GM12801 (cell line): ENCODE data around the gene REG1B.

Experiments
- CTCF ChIP-seq: IDR thresholded peaks from one replicate; pipeline ENCODE4 v1.5.1; 2011; ENCODE audit warnings: control low read depth; ENCODE audit not compliant: insufficient read length; ENCODE audit errors: extremely low read depth

The REG1B gene

GRCh38 chr2:79084495-79085135 lies 3.2 kb downstream of the REG1B start:
- no peak for TF ChIP-seq CTCF

- no peak for TF ChIP-seq CTCF
Observed at GRCh38 chr2:79083597-79084251, 4.1 kb downstream of the REG1B start.

- TF ChIP-seq CTCF = no peak
Observed at GRCh38 chr2:79082987-79083386, 4.8 kb downstream of the REG1B start.

DNA sequence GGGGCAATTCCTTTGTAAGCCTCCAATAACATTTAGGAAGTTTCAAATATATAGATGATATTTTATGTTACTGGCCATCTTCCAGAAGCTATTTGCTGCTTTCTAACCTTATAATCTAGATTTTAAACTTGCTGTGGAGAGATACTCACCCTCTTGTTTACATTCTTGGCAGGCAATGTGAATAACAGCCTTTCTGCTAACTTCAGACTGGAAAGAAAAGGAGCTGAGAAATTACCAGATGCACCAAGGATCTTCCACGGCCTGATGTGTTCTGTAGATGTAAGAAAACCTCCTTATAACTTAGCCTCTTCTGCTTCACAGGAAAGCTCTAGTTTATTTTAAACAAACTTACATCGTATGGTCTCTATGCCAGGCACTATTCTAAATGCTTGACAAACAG lies 16.7 kb downstream of the REG1B start:
- TF ChIP-seq CTCF = no peak

GRCh38 chr2:79065201-79065600 lies 22.6 kb downstream of the REG1B start:
- TF ChIP-seq CTCF = no peak

DNA sequence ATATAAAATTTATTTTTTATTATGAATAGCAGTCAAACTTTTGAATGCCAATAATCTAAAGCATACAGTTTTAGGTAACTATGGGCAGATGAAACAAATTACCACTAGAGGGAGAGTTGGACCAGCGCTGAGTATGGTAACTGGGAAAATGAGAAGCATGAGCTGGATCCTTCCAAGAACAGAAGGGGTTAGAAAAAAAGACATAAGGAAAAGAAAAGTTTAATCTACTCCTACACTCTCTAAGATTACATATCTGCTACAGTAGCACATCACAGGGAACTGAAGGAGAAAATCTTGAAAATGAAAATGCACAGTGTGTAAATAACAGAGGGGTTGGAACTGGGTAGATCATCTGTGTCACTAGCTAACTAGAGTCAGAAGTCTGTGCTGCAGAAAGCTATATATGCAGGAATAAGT lies 46.8 kb downstream of the REG1B start:
- no peak for TF ChIP-seq CTCF

- TF ChIP-seq CTCF = no peak
Observed at GRCh38 chr2:79039944-79040343, 47.8 kb downstream of the REG1B start.
